Coronary artery (tissue), 2 donors: Measurements from ENCODE around the gene ZDHHC3.

Experiments
- DNase-seq: peaks from one replicate; pipeline ENCODE4 v3.0.0-alpha.2; 2017; ENCODE audit warnings: low spot score
- H3K27ac ChIP-seq, 2 donors: fragments of 200-600 bp; sonication (generic); one replicate each; pipeline ENCODE4 v1.5.1; 2016 to 2019
- H3K4me3 ChIP-seq: fragments of 200-600 bp; sonication (generic); 2 replicates; pipeline ENCODE4 v1.5.1; 2016; ENCODE audit warnings: mild to moderate bottlenecking, moderate library complexity
- CTCF ChIP-seq: fragments of 200-600 bp; sonication (generic); IDR thresholded peaks from one replicate; pipeline ENCODE4 v1.5.1; 2019; ENCODE audit warnings: antibody characterized with exemption

The ZDHHC3 gene

GRCh38 chr3:44896440-44896839, 79.5 kb downstream of the ZDHHC3 start:
- TF ChIP-seq CTCF: no peak
- no peak overlapping the region for H3K4me3 ChIP-seq
- no peak for DNase-seq

GRCh38 chr3:44894485-44894884, 81.5 kb downstream of the ZDHHC3 start:
- no peak for TF ChIP-seq CTCF
- no peak for DNase-seq
- Histone ChIP-seq H3K4me3 (no peak overlapping the region), H3K27ac (no peak overlapping the region)

More at GRCh38 chr3:44896440-44896839, 79.5 kb downstream of the ZDHHC3 start:
- H3K27ac ChIP-seq: no peak overlapping the region

GRCh38 chr3:44893097-44893496, 82.9 kb downstream of the ZDHHC3 start:
- Histone ChIP-seq H3K4me3 (no peak overlapping the region), H3K27ac (no peak overlapping the region)
- no peak for DNase-seq
- no peak for TF ChIP-seq CTCF

GRCh38 chr3:44892689-44893088, 83.3 kb downstream of the ZDHHC3 start:
- Histone ChIP-seq H3K4me3 (no peak overlapping the region), H3K27ac (no peak overlapping the region)
- DNase-seq: no peak
- no peak for TF ChIP-seq CTCF

- no peak for TF ChIP-seq CTCF
- DNase-seq: no peak
- no peak overlapping the region for H3K4me3 ChIP-seq
- no peak overlapping the region for H3K27ac ChIP-seq
These were observed 85.1 kb downstream of the ZDHHC3 start for GRCh38 chr3:44890852-44891251.

GRCh38 chr3:44890258-44890657, 85.7 kb downstream of the ZDHHC3 start:
- TF ChIP-seq CTCF: no peak
- Histone ChIP-seq H3K4me3 (no peak overlapping the region), H3K27ac (no peak overlapping the region)
- no peak for DNase-seq

GRCh38 chr3:44887101-44887500, 88.9 kb downstream of the ZDHHC3 start:
- H3K4me3 ChIP-seq: no peak overlapping the region
- no peak for DNase-seq
- no peak overlapping the region for H3K27ac ChIP-seq
- no peak for TF ChIP-seq CTCF
